ENCODE data around the gene NR1D1.

NR1D1 gene

GRCh38 chr17:40072040-40072734 lies 28.2 kb downstream of the NR1D1 start (continued):
- peak; percentile 17; the same call in 1 of the 2 replicates for TF ChIP-seq SP2 (tag by site-specific recombination; IDR thresholded peaks at IDR 0.05)
- peak; percentile 59; the same call in 1 of the 2 replicates for TF ChIP-seq CTCF (tag by site-specific recombination; IDR thresholded peaks at IDR 0.05)
- peak; percentile 96 for TF ChIP-seq ZIC2 (tag by site-specific recombination; IDR thresholded peaks at IDR 0.05)
- no peak for TF ChIP-seq ZNF362 (tag by site-specific recombination; IDR thresholded peaks at IDR 0.05)
- TF ChIP-seq ZNF391 (tag by site-specific recombination; IDR thresholded peaks at IDR 0.05; ENCODE audit: borderline replicate concordance, low read depth): no peak
- no peak for TF ChIP-seq ZNF175 (tag by site-specific recombination; IDR thresholded peaks at IDR 0.05)
- no peak for TF ChIP-seq ZNF513 (tag by site-specific recombination; IDR thresholded peaks at IDR 0.05)
- TF ChIP-seq ZNF366 (tag by site-specific recombination; conservative IDR thresholded peaks at IDR 0.05): 0 out of 2 replicates have a peak, but pooled peaks have one; percentile 25
- no peak for TF ChIP-seq GLI4 (tag by site-specific recombination; IDR thresholded peaks at IDR 0.05)
- no peak; the same call in 1 of the 2 replicates for TF ChIP-seq KLF9 (tag by site-specific recombination; IDR thresholded peaks at IDR 0.05; ENCODE audit: low read depth)
- TF ChIP-seq ZNF692 (tag by site-specific recombination; IDR thresholded peaks at IDR 0.05): 0 out of 2 replicates have a peak, but pooled peaks have one; percentile 16
- TF ChIP-seq ZNF670 (tag by site-specific recombination; IDR thresholded peaks at IDR 0.05; ENCODE audit: low read depth): no peak
- peak; percentile 89 for TF ChIP-seq GLIS2 (tag by site-specific recombination; IDR thresholded peaks at IDR 0.05)
- peak; percentile 72 for TF ChIP-seq OSR2 (tag by site-specific recombination; IDR thresholded peaks at IDR 0.05)
- TF ChIP-seq ZNF398 (tag by site-specific recombination; IDR thresholded peaks at IDR 0.05): peak; percentile 64
- peak; percentile 5 for TF ChIP-seq ZBTB26 (tag by site-specific recombination; optimal IDR thresholded peaks at IDR 0.05)
- TF ChIP-seq ZSCAN18 (tag by site-specific recombination; IDR thresholded peaks at IDR 0.05): 0 out of 2 replicates have a peak, but pooled peaks have one; percentile 50
- no peak for TF ChIP-seq ZNF121 (tag by site-specific recombination; IDR thresholded peaks at IDR 0.05)
- 0 out of 2 replicates have a peak, but pooled peaks have one; percentile 44 for TF ChIP-seq WT1 (tag by site-specific recombination; IDR thresholded peaks at IDR 0.05)
- no peak for TF ChIP-seq ZNF426 (tag by site-specific recombination; IDR thresholded peaks at IDR 0.05)
- TF ChIP-seq ZNF423 (tag by site-specific recombination; IDR thresholded peaks at IDR 0.05): peak; percentile 90
- no peak for TF ChIP-seq ZNF549 (tag by site-specific recombination; IDR thresholded peaks at IDR 0.05)
- peak; percentile 30; the same call in 1 of the 2 replicates for TF ChIP-seq BCL11A (tag by site-specific recombination; IDR thresholded peaks at IDR 0.05; ENCODE audit: low read depth)
- peak; percentile 63; the same call in 1 of the 2 replicates for TF ChIP-seq KLF16 (tag by site-specific recombination; IDR thresholded peaks at IDR 0.05)
- peak; percentile 27; the same call in 1 of the 2 replicates for TF ChIP-seq EGR2 (tag by site-specific recombination; IDR thresholded peaks at IDR 0.05; ENCODE audit: low read depth)
- TF ChIP-seq ZBTB17 (tag by site-specific recombination; IDR thresholded peaks at IDR 0.05): peak; percentile 57; the same call in 1 of the 2 replicates

Data from HEK293 (cell line).